Liver (tissue), 9 donors: ENCODE measurements around the gene UBE2M. TPM values are rescaled to one million over a fixed set of nuclear protein-coding genes. Genes with fewer than 3 reads are reported as not detected.
A peak's percentile ranks its signal among the peaks of the same experiment; 100 is the strongest.

ENCODE experiments used
- DNase-seq: peaks from one replicate; pipeline ENCODE4 v3.0.0-alpha.2; 2017; ENCODE audit warnings: low spot score
- H3K27ac ChIP-seq, 2 donors: one replicate each; pipeline ENCODE4 v1.7.0; 2013; ENCODE audit warnings: inconsistent platforms in 2 of 2, low read length in 2 of 2, control low read depth in 1 of 2, low read depth in 1 of 2, mild to moderate bottlenecking in 1 of 2
- H3K27me3 ChIP-seq, 4 donors: one replicate each; pipeline versions ENCODE4 v1.6.1 to v1.7.0; 2013; ENCODE audit warnings: low read length in 3 of 4, inconsistent platforms in 1 of 4, mild to moderate bottlenecking in 1 of 4, moderate library complexity in 1 of 4; ENCODE audit not compliant: control insufficient read depth in 4 of 4, insufficient read depth in 4 of 4
- H3K36me3 ChIP-seq, 4 donors: one replicate each; pipeline versions ENCODE4 v1.6.1 to v1.7.0; 2013; ENCODE audit warnings: low read length in 3 of 4, mild to moderate bottlenecking in 3 of 4, low read depth in 1 of 4, moderate library complexity in 1 of 4; ENCODE audit not compliant: control insufficient read depth in 4 of 4, insufficient read depth in 3 of 4
- H3K4me1 ChIP-seq, 4 donors: one replicate each; pipeline versions ENCODE4 v1.6.1 to v1.7.0; 2013; ENCODE audit warnings: low read length in 3 of 4, mild to moderate bottlenecking in 3 of 4, moderate library complexity in 1 of 4; ENCODE audit not compliant: control insufficient read depth in 4 of 4, insufficient read depth in 4 of 4
- H3K4me3 ChIP-seq, 3 donors: one replicate each; pipeline versions ENCODE4 v1.6.1 to v1.7.0; 2013; ENCODE audit warnings: low read length in 3 of 3, control low read depth in 1 of 3, low read depth in 1 of 3, mild to moderate bottlenecking in 1 of 3
- H3K9ac ChIP-seq, 2 donors: one replicate each; pipeline ENCODE4 v1.7.0; 2013; ENCODE audit warnings: low read length in 2 of 2, mild to moderate bottlenecking in 2 of 2, moderate library complexity in 2 of 2, control low read depth in 1 of 2, low read depth in 1 of 2
- H3K9me3 ChIP-seq, 4 donors: one replicate each; pipeline versions ENCODE4 v1.6.1 to v1.7.0; 2013; ENCODE audit warnings: low read length in 3 of 4; ENCODE audit not compliant: control insufficient read depth in 4 of 4
- FOXA1 ChIP-seq: IDR thresholded peaks from 2 replicates; pipeline ENCODE4 v1.6.1; 2016; ENCODE audit warnings: antibody characterized with exemption
- FOXA2 ChIP-seq: IDR thresholded peaks from 2 replicates; pipeline ENCODE4 v1.6.1; 2016; ENCODE audit warnings: antibody characterized with exemption
- GABPA ChIP-seq, 2 donors: IDR thresholded peaks in 1 of 2; conservative IDR thresholded peaks in 1 of 2; 2 replicates each; pipeline ENCODE4 v1.6.1; 2016; ENCODE audit warnings: antibody characterized with exemption in 2 of 2, mild to moderate bottlenecking in 1 of 2, moderate library complexity in 1 of 2
- HNF4A ChIP-seq, 2 donors: conservative IDR thresholded peaks; 2 replicates each; pipeline ENCODE4 v1.6.1; 2016; ENCODE audit warnings: antibody characterized with exemption in 2 of 2, mild to moderate bottlenecking in 2 of 2
- JUND ChIP-seq, 2 donors: IDR thresholded peaks; 2 replicates each; pipeline ENCODE4 v1.6.1; 2016; ENCODE audit warnings: antibody characterized with exemption in 2 of 2
- NR2F2 ChIP-seq: IDR thresholded peaks from 2 replicates; pipeline ENCODE4 v1.6.1; 2016; ENCODE audit warnings: antibody characterized with exemption
- RAD21 ChIP-seq, 2 donors: IDR thresholded peaks; 2 replicates each; pipeline ENCODE4 v1.6.1; 2016; ENCODE audit warnings: antibody characterized with exemption in 2 of 2, mild to moderate bottlenecking in 2 of 2
- RXRA ChIP-seq, 2 donors: IDR thresholded peaks; 2 replicates each; pipeline ENCODE4 v1.6.1; 2017 to 2018; ENCODE audit warnings: antibody characterized with exemption in 2 of 2, mild to moderate bottlenecking in 1 of 2
- SP1 ChIP-seq: IDR thresholded peaks from 2 replicates; pipeline ENCODE4 v1.6.1; 2018; ENCODE audit warnings: antibody characterized with exemption, mild to moderate bottlenecking
- TAF1 ChIP-seq: conservative IDR thresholded peaks from 2 replicates; pipeline ENCODE4 v1.6.1; 2016; ENCODE audit warnings: antibody characterized with exemption, mild to moderate bottlenecking
- WGBS: extraction: QIAGEN DNeasy Blood & Tissue Kit; methylation state at CpG from one replicate; pipeline ENCODE4 v1.1.7; 2013; 5-methylcytosine and 5-hydroxymethylcytosine counted together
- polyA plus RNA-seq, 2 donors: library from polyadenylated mRNA; stranded (reverse) in 1 of 2; unstranded in 1 of 2; fragments of 200-250 nt in 1 of 2; fragments of >200 nt in 1 of 2; fragmentation: Nextera tagmentation in 1 of 2; extraction: Ambion mirVana in 1 of 2; gene quantifications; one replicate each; pipeline versions ENCODE4 v1.2.1 to v1.2.3, GENCODE V29; 2013 to 2015
- total RNA-seq, 2 donors: library from RNA; depleted of rRNA; stranded (reverse); fragments of >200 nt; gene quantifications; one replicate each; pipeline ENCODE4 v1.2.3, GENCODE V29; 2014
- TF ChIP-seq, protein P1 (sequence below): IDR thresholded peaks from 2 replicates; pipeline ENCODE4 v1.6.1; 2016; ENCODE audit warnings: antibody characterized with exemption
- TF ChIP-seq, protein P2 (sequence below): IDR thresholded peaks from 2 replicates; pipeline ENCODE4 v1.6.1; 2016; ENCODE audit warnings: antibody characterized with exemption
- TF ChIP-seq, protein P3 (sequence below): fragments of 150-350 bp; IDR thresholded peaks from 2 replicates; pipeline ENCODE4 v1.5.1; 2017; ENCODE audit warnings: improper control_type of control experiment, low read depth, low read length; ENCODE audit not compliant: missing input control
- TF ChIP-seq, protein P4 (sequence below): IDR thresholded peaks from 2 replicates; pipeline ENCODE4 v1.6.1; 2016; ENCODE audit warnings: antibody characterized with exemption
- TF ChIP-seq, protein P5 (sequence below): IDR thresholded peaks from 2 replicates; pipeline ENCODE4 v1.6.1; 2016; ENCODE audit warnings: antibody characterized with exemption, mild to moderate bottlenecking
- donor health status: healthy.
- donor health status: healthy.
- donor health status: healthy.
- donor health status: healthy.
- donor health status: healthy.

The UBE2M gene
- total and polyA plus RNA-seq, 4 donors, result 7.6 to 30.7 (median 17.7) TPM

DNA sequence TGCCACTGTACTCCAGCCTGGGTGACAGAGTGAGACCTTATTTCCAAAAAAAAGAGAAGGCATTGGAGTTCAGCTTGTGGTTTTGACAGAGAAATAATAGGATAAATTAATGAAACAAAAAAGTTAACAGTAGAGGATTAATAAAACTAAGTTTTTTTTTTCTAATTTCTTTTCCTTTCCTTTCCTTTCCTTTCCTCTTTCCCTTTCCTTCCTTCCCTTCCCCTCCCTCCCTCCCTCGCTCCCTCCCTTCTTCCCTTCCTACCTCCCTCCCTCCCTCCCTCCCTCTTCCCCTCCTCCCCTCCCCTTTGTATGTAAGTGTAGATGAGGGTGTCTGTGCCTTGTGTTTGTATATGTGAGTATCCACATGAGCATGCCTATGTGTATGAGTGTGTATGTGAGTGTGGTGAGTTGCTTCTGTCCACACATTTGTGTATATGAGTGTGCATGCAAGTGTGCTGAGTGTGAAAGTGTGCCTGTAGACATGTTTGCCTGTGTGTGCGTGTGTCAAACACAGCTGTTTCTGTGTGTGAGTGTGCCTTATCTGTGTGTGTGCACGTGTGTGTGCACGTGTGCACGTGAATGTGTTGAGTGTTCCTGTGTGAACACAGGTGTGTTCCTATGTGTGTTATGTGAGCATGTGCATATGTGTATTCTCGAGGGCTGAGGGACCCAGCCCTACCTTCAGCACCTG is 27.2 kb upstream of the UBE2M start (continued):
- TF ChIP-seq FOXA1 (no peak), GABPA (IDR thresholded peaks at IDR 0.05 in 1 of 2, conservative IDR thresholded peaks at IDR 0.05 in 1 of 2) (no peak), RAD21 (IDR thresholded peaks at IDR 0.05) (no peak), TAF1 (no peak), FOXA2 (no peak)
- TF ChIP-seq, protein P1, sequence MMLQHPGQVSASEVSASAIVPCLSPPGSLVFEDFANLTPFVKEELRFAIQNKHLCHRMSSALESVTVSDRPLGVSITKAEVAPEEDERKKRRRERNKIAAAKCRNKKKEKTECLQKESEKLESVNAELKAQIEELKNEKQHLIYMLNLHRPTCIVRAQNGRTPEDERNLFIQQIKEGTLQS, result no peak
- TF ChIP-seq, protein P2, sequence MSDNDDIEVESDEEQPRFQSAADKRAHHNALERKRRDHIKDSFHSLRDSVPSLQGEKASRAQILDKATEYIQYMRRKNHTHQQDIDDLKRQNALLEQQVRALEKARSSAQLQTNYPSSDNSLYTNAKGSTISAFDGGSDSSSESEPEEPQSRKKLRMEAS, result no peak
- TF ChIP-seq, protein P3, sequence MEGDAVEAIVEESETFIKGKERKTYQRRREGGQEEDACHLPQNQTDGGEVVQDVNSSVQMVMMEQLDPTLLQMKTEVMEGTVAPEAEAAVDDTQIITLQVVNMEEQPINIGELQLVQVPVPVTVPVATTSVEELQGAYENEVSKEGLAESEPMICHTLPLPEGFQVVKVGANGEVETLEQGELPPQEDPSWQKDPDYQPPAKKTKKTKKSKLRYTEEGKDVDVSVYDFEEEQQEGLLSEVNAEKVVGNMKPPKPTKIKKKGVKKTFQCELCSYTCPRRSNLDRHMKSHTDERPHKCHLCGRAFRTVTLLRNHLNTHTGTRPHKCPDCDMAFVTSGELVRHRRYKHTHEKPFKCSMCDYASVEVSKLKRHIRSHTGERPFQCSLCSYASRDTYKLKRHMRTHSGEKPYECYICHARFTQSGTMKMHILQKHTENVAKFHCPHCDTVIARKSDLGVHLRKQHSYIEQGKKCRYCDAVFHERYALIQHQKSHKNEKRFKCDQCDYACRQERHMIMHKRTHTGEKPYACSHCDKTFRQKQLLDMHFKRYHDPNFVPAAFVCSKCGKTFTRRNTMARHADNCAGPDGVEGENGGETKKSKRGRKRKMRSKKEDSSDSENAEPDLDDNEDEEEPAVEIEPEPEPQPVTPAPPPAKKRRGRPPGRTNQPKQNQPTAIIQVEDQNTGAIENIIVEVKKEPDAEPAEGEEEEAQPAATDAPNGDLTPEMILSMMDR, result no peak

DNA sequence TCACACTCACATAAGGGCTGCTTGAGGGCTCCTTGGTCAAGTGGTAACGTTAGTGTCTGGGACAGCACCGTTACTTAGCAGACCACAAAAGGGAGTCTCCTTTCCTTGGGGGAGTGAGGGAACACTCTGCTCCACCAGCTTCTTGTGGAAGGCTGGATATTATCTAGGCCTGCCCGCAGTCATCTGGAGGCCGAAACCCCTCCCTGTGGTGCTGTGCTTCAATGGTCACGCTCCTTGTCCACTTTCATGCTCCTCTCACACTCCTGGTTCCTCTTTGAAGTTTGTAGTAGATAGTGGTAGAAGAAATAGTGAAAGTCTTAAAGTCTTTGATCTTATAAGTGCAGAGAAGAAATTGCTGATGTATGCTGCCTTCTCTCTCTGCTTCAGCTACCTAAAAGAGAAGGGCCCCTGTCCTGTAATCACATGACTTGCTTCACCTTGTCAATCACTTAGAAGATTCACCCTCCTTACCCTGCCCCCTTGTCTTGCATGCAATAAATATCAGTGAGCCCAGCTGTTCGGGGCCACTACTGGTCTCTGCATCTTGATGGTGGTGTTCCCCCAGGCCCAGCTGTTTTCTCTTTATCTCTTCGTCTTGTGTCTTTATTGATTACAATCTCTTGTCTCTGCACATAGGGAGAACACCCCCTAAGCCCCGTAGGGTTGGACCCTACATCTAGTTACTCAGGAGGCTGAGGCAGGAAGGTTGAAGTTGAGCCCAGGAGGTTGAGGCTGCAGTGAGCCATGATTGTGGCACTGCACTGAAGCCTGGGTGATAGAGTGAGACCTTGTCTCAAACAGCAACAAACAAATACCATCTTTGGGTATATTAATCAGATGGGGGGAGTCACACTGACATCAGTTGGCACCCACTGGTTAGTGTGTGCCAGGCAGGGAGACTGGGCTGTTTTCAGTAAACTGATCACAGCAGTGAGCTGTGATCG is 26.4 kb upstream of the UBE2M start:
- Histone ChIP-seq H3K27ac (no peak overlapping the region), H3K36me3 (peaks cover 0 to 15% (median 11%) of the 10 kb centered on the region in 4 donors), H3K4me3 (no peak overlapping the region), H3K27me3 (no peaks in the 10 kb centered on the region), H3K9ac (no peak overlapping the region), H3K4me1 (no peaks in the 10 kb centered on the region), H3K9me3 (no peaks in the 10 kb centered on the region)
- WGBS, result 94% methylated on average over 9 of the region's 9 CpGs
- TF ChIP-seq RXRA (IDR thresholded peaks at IDR 0.05) (no peak), SP1 (no peak), GABPA (IDR thresholded peaks at IDR 0.05 in 1 of 2, conservative IDR thresholded peaks at IDR 0.05 in 1 of 2) (no peak), HNF4A (conservative IDR thresholded peaks at IDR 0.05) (no peak), JUND (IDR thresholded peaks at IDR 0.05) (no peak), FOXA1 (no peak), RAD21 (IDR thresholded peaks at IDR 0.05) (no peak)
- TF ChIP-seq, protein P2, result no peak
- peak; percentile 34 for DNase-seq

DNA sequence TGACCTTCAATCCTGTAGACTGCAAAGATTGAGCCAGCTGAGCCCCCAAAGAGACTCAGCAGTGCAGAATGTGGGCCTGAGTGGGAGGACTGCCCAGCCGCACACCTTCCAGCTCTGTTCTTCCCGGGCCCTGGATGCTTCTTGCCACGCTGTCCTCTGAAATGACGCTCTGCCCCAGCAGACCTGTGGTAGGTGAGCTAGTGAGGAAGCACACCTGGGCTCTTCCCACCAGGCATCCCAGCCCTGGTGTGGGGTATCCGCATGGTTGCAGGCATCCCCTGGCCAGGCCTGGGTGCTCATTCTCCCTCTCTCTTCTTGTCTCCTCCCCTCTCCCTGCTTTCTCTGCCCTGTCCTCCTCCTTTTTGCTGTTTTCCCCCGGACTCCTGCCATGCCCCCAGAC is 24.6 kb upstream of the UBE2M start:
- H3K4me1 ChIP-seq, result no peaks in the 10 kb centered on the region
- 97% methylated on average over 6 of the region's 6 CpGs for WGBS
- no peak overlapping the region for H3K4me3 ChIP-seq
- no peaks in the 10 kb centered on the region for H3K9me3 ChIP-seq
- no peak overlapping the region for H3K9ac ChIP-seq
- no peaks in the 10 kb centered on the region for H3K27me3 ChIP-seq
- H3K36me3 ChIP-seq, result peaks cover 0 to 17% (median 11%) of the 10 kb centered on the region in 4 donors
- peak; percentile 27 for DNase-seq
- no peak overlapping the region for H3K27ac ChIP-seq
- TF ChIP-seq FOXA1 (no peak), RXRA (IDR thresholded peaks at IDR 0.05) (no peak), HNF4A (conservative IDR thresholded peaks at IDR 0.05) (no peak), TAF1 (no peak), NR2F2 (no peak), SP1 (no peak), RAD21 (IDR thresholded peaks at IDR 0.05) (no peak)
- TF ChIP-seq, protein P2, result no peak
- TF ChIP-seq, protein P3, result no peak
- TF ChIP-seq, protein P4, sequence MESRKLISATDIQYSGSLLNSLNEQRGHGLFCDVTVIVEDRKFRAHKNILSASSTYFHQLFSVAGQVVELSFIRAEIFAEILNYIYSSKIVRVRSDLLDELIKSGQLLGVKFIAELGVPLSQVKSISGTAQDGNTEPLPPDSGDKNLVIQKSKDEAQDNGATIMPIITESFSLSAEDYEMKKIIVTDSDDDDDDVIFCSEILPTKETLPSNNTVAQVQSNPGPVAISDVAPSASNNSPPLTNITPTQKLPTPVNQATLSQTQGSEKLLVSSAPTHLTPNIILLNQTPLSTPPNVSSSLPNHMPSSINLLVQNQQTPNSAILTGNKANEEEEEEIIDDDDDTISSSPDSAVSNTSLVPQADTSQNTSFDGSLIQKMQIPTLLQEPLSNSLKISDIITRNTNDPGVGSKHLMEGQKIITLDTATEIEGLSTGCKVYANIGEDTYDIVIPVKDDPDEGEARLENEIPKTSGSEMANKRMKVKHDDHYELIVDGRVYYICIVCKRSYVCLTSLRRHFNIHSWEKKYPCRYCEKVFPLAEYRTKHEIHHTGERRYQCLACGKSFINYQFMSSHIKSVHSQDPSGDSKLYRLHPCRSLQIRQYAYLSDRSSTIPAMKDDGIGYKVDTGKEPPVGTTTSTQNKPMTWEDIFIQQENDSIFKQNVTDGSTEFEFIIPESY, result no peak
- TF ChIP-seq, protein P5, sequence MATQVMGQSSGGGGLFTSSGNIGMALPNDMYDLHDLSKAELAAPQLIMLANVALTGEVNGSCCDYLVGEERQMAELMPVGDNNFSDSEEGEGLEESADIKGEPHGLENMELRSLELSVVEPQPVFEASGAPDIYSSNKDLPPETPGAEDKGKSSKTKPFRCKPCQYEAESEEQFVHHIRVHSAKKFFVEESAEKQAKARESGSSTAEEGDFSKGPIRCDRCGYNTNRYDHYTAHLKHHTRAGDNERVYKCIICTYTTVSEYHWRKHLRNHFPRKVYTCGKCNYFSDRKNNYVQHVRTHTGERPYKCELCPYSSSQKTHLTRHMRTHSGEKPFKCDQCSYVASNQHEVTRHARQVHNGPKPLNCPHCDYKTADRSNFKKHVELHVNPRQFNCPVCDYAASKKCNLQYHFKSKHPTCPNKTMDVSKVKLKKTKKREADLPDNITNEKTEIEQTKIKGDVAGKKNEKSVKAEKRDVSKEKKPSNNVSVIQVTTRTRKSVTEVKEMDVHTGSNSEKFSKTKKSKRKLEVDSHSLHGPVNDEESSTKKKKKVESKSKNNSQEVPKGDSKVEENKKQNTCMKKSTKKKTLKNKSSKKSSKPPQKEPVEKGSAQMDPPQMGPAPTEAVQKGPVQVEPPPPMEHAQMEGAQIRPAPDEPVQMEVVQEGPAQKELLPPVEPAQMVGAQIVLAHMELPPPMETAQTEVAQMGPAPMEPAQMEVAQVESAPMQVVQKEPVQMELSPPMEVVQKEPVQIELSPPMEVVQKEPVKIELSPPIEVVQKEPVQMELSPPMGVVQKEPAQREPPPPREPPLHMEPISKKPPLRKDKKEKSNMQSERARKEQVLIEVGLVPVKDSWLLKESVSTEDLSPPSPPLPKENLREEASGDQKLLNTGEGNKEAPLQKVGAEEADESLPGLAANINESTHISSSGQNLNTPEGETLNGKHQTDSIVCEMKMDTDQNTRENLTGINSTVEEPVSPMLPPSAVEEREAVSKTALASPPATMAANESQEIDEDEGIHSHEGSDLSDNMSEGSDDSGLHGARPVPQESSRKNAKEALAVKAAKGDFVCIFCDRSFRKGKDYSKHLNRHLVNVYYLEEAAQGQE, result no peak
